Mucosa of stomach (tissue), 1 donor: ENCODE results near the gene OVCA2.
A peak's percentile ranks its signal among the peaks of the same experiment; 100 is the strongest.

Source experiments
- H3K27me3 ChIP-seq: one replicate; pipeline ENCODE4 v1.7.0; 2013; ENCODE audit warnings: mild to moderate bottlenecking, low read length; ENCODE audit not compliant: control insufficient read depth, insufficient read depth
- H3K36me3 ChIP-seq: one replicate; pipeline ENCODE4 v1.7.0; 2013; ENCODE audit warnings: low read length; ENCODE audit not compliant: control insufficient read depth, insufficient read depth
- H3K4me1 ChIP-seq: one replicate; pipeline ENCODE4 v1.7.0; 2013; ENCODE audit warnings: mild to moderate bottlenecking, low read length; ENCODE audit not compliant: control insufficient read depth, insufficient read depth
- H3K4me3 ChIP-seq: one replicate; pipeline ENCODE4 v1.7.0; 2013; ENCODE audit warnings: low read length
- H3K9ac ChIP-seq: one replicate; pipeline ENCODE4 v1.7.0; 2013; ENCODE audit warnings: mild to moderate bottlenecking, low read length, moderate library complexity
- H3K9me3 ChIP-seq: one replicate; pipeline ENCODE4 v1.7.0; 2013; ENCODE audit warnings: mild to moderate bottlenecking, low read length, moderate library complexity; ENCODE audit not compliant: control insufficient read depth
- donor health status: Pancreatic carcinoma.

The OVCA2 gene

DNA sequence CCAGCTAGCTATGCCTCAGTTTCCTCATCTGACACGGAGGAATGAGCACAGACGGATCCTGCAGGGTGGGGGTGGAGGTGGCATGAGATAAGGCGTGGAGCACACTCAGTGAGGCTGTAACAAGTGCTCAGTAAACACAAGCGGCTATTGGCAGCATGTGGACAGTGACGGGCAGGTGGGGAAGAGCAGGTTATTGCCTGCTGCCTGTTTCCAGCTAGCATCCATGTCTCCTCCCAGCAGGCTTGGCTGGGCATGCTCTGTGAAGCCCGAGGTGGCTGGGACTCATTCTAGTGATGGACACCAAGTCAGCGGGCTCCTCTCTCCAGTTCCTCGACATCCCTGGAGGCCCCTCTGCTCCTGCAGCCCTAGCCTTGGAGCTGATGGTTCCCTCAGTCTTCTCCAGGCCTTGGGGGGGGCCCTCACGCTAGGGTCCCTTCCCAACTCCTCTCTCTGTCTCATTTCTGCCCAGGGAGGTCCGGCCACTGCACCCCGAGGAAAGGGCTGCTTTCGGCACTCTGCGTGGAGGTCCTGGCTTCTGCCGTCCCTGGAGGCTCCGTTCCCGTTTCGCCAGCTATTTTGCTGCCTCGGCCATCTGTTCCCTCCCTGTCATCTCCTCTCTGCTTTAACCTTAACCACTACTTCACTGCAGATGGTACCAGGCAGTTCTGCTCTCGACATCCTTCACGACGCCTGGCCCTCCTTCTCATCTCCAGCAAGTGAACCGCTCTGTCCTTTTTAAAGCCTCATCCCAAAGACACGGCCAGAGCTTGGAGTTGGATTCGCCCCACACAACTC is 22.9 kb upstream of the OVCA2 start:
- H3K4me3 ChIP-seq = no peak overlapping the region

GRCh38 chr17:2019723-2020122 is 22.1 kb upstream of the OVCA2 start:
- Histone ChIP-seq H3K9ac (no peak overlapping the region), H3K27me3 (peaks cover 49% of the 10 kb centered on the region), H3K4me3 (no peak overlapping the region), H3K36me3 (no peaks in the 10 kb centered on the region), H3K4me1 (peaks cover 5% of the 10 kb centered on the region), H3K9me3 (no peaks in the 10 kb centered on the region)

More for the DNA sequence above, 22.9 kb upstream of the OVCA2 start:
- Histone ChIP-seq H3K9me3 (no peaks in the 10 kb centered on the region), H3K27me3 (peaks cover 41% of the 10 kb centered on the region), H3K9ac (no peak overlapping the region), H3K36me3 (no peaks in the 10 kb centered on the region), H3K4me1 (no peaks in the 10 kb centered on the region)

DNA sequence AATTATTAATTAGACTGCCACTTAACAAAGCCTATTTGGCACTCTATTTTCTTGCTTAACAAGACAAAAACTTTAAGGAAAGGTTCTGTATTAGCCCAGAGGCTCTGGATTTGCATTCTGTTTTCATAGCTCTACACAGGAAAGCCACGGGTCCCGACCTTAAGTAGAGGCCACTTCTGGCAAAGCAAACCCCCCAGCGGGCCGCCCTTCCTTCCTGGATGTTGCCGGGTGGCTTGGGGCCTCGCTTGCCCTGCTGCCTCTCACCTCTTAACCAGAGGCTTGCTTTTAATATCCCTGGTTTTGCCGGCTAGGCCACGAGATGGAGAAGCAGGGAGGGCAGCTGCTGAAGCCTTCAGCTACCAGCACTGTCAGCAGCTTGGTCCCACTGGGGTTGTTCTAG is 21.1 kb upstream of the OVCA2 start:
- H3K36me3 ChIP-seq = no peaks in the 10 kb centered on the region
- H3K4me1 ChIP-seq = peaks cover 13% of the 10 kb centered on the region
- H3K9ac ChIP-seq = no peak overlapping the region
- no peak overlapping the region for H3K4me3 ChIP-seq
- no peaks in the 10 kb centered on the region for H3K9me3 ChIP-seq
- H3K27me3 ChIP-seq = peaks cover 55% of the 10 kb centered on the region

DNA sequence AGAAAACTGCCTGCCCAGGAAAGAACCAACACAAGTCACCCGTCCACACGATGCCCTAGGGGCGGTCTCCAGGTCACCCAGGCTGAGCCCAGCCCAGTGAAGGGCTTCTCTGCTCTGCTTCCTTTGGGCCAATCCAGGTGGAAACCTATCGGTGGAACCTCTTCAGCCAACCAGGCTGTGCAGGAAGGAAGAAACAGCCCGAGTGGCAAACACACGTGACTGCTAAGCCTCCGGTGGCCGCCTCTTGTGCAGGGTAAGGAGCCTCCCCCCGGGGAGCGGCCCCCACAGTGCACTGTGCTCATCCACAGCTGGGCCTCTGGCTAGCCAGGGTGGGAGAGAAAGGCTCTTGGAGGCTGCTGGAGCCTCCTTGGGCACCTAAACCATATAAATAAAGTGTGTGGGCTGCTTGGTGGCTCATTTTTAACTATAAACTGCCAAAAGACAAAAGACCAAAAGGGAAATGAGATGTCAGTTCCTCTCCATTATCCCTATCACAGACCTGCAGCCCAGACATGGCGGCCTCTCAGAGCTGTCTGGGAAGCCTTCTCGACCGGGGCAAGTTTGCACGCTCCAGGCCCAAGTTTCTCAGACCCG is 19.1 kb upstream of the OVCA2 start:
- H3K27me3 ChIP-seq = peaks cover 69% of the 10 kb centered on the region
- no peak overlapping the region for H3K4me3 ChIP-seq
- H3K9ac ChIP-seq = no peak overlapping the region
- H3K36me3 ChIP-seq = no peaks in the 10 kb centered on the region
- H3K9me3 ChIP-seq = no peaks in the 10 kb centered on the region
- H3K4me1 ChIP-seq = peaks cover 18% of the 10 kb centered on the region

GRCh38 chr17:2023256-2023655 is 18.6 kb upstream of the OVCA2 start:
- no peaks in the 10 kb centered on the region for H3K9me3 ChIP-seq
- peaks cover 18% of the 10 kb centered on the region for H3K4me1 ChIP-seq
- no peaks in the 10 kb centered on the region for H3K36me3 ChIP-seq
- H3K27me3 ChIP-seq = peaks cover 68% of the 10 kb centered on the region
- no peak overlapping the region for H3K9ac ChIP-seq
- no peak overlapping the region for H3K4me3 ChIP-seq

DNA sequence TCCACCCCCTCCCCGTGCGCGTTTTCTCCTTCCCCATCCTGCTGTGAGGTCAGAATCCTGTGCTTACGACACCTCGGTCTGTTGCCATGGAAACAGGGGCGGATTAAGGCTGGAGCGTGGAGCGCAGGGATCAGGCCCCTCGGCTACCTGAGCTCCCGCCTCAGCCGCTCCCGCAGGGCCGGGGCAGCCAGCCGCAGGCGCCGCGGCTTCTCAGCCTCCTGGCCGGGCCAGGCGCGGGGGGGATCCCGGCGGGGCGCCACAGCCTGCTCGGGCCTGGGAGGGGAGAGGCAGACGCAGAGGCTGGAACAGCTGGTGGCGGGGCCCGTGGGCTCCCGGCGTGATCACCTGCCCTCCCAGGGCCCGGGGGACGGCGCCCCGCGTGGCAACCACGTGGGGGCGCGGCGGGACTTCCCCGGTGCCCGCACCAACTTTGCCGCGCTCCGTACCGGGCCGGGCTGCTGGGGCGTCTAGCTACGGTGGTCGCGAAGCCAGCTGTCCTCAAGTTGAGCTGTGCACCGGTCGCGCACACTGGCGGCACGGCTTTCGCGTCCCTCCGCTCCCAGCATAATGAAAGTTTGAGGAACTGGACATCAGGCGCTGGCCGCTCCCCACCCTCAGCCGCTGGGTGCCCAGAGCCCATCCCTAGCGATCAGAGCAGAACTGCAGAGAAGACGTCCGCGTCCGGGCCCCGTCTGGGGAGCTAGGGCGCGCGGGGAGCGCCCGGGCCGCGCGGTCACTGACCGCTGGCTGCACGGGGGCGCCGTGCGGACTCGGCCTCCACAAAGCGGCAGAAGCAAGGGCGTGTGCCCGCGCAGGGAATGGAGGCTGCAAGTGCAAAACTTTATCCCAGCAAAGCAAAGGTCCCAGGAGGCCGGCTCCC is 17.9 kb upstream of the OVCA2 start:
- Histone ChIP-seq H3K9me3 (no peaks in the 10 kb centered on the region), H3K4me1 (peaks cover 18% of the 10 kb centered on the region), H3K36me3 (no peaks in the 10 kb centered on the region), H3K4me3 (peak overlapping the region; percentile 8), H3K9ac (peak overlapping the region; percentile 15), H3K27me3 (peaks cover 73% of the 10 kb centered on the region)

GRCh38 chr17:2024572-2025219 is 17.1 kb upstream of the OVCA2 start:
- H3K9ac ChIP-seq = peak overlapping the region; percentile 15
- H3K9me3 ChIP-seq = no peaks in the 10 kb centered on the region
- H3K4me1 ChIP-seq = peaks cover 20% of the 10 kb centered on the region
- no peaks in the 10 kb centered on the region for H3K36me3 ChIP-seq
- H3K27me3 ChIP-seq = peaks cover 68% of the 10 kb centered on the region
- H3K4me3 ChIP-seq = no peak overlapping the region

DNA sequence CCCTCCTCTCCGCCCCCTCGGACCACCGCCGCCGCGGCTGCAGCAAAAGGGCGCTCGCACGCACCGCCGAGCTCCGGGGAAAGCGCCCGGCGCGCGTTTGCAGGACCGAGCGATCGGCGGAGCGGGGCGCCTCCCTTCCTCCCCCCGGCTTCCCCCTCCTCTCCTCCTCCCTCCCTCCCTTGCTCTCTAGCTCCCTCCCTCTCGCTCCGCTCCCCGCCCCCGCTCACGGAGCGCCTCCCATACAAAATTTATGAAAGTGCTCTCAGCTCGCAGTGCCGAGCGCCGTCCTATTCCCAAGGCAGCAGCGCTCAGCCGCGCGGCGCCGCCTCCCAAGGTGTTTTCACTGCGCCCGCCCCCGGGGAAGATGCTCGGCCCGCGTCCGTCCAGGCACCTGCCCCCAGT is 16.6 kb upstream of the OVCA2 start, which contains the start of gene RTN4RL1:
Gene RTN4RL1 (minus strand): TSS at position 115 of the 402 bp plus-strand sequence. CDS start 469 bp downstream, outside the sequence.
- no peaks in the 10 kb centered on the region for H3K36me3 ChIP-seq
- peak within 1 kb of the TSS; percentile 14 for H3K4me3 ChIP-seq
- no peaks in the 10 kb centered on the region for H3K9me3 ChIP-seq
- H3K9ac ChIP-seq = peak within 1 kb of the TSS; percentile 15
- H3K27me3 ChIP-seq = peaks cover 63% of the 10 kb centered on the region
- H3K4me1 ChIP-seq = peaks cover 22% of the 10 kb centered on the region

DNA sequence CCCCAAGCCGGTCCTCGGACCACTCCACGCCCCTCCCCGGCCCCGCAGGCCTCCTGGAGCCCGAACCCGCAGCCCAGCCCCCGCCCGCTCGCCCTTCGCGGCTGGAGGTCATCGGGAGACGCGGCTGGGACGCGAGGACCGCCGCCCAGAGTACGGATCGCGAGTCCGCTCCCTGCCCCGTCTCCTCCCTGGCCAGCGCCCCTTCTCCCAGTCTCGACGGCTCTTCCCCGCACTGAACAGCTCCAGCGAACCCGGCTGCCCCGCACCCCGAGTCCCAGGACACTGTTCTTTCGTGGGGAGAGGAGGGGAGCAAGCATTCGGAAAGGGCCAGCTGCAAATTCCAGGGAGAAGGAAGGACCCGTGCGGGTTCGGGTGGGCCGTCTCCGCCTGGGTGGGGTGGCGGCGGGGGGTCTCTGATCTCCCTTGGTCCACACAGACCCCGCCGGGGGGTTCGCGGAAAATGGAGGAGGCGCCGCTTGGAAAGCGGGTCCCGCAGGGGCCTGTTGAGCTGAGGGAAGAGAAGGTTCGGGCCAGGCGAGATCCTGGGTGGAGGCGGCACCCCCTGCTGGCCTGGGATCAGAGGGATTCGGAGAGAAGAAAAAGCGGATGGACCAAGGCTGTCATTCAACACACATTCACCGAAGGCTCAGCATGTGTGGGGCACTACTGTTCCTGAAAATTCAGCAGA is 16.1 kb upstream of the OVCA2 start:
- peak overlapping the region; percentile 14 for H3K4me3 ChIP-seq
- H3K27me3 ChIP-seq = peaks cover 58% of the 10 kb centered on the region

GRCh38 chr17:2027528-2028233 is 14.1 kb upstream of the OVCA2 start:
- H3K4me1 ChIP-seq = peaks cover 29% of the 10 kb centered on the region
- no peak overlapping the region for H3K4me3 ChIP-seq
- H3K36me3 ChIP-seq = no peaks in the 10 kb centered on the region
- H3K9ac ChIP-seq = no peak overlapping the region
- no peaks in the 10 kb centered on the region for H3K9me3 ChIP-seq
- H3K27me3 ChIP-seq = peaks cover 54% of the 10 kb centered on the region

More for the DNA sequence above, 16.1 kb upstream of the OVCA2 start:
- Histone ChIP-seq H3K9ac (no peak overlapping the region), H3K4me1 (peaks cover 24% of the 10 kb centered on the region), H3K36me3 (no peaks in the 10 kb centered on the region), H3K9me3 (no peaks in the 10 kb centered on the region)

- H3K27me3 ChIP-seq = peaks cover 48% of the 10 kb centered on the region
- H3K4me3 ChIP-seq = no peak overlapping the region
- H3K36me3 ChIP-seq = no peaks in the 10 kb centered on the region
- H3K9ac ChIP-seq = no peak overlapping the region
- no peaks in the 10 kb centered on the region for H3K9me3 ChIP-seq
- peaks cover 29% of the 10 kb centered on the region for H3K4me1 ChIP-seq
These were observed 13.6 kb upstream of the OVCA2 start for GRCh38 chr17:2028234-2028614.
